IMR-90 (cell line): ENCODE data around the gene TNFSF9. TPM values are rescaled to one million over a fixed set of nuclear protein-coding genes. Genes with fewer than 3 reads are reported as not detected.

Experiments
- ATAC-seq: fragments of 200-7000 bp; cut with Tn5 transposase; 2 replicates; pipeline ENCODE4 v1.9.1; 2020; ENCODE audit warnings: low read depth, mild to moderate bottlenecking, moderate library complexity
- BruUV-seq: library from RNA; stranded (reverse); fragments of 400-500 nt; replicated peaks from 2 replicates; lab custom pipeline; 2021; lab: Mats Ljungman, UMichigan
- CTCF ChIA-PET: fragments of 300-600 bp; formaldehyde crosslinking; extraction: SDS; loops from one replicate; lab custom pipeline; 2021; ENCODE audit warnings: antibody characterized with exemption; lab: Yijun Ruan, JAX
- POLR2A ChIA-PET: fragments of 300-600 bp; sonication (Branson Sonifier 250); formaldehyde crosslinking; loops from one replicate; lab custom pipeline; 2022; ENCODE audit warnings: antibody characterized with exemption; ENCODE audit not compliant: unreplicated experiment; lab: Charles Lee
- DNase-seq: peaks from one replicate; pipeline ENCODE4 v3.0.0; 2013
- H2AFZ ChIP-seq: replicated peaks from 2 replicates; pipeline ENCODE3; 2013; ENCODE audit warnings: low read length, mild to moderate bottlenecking; ENCODE audit not compliant: poor library complexity
- H2AK5ac ChIP-seq: 2 replicates; pipeline ENCODE4 v1.6.1; 2013; ENCODE audit warnings: low read depth, low read length, inconsistent platforms
- H2AK9ac ChIP-seq: replicated peaks from 2 replicates; pipeline ENCODE3; 2013; ENCODE audit warnings: mild to moderate bottlenecking, low read depth, low read length, moderate library complexity; ENCODE audit not compliant: poor library complexity
- H2BK120ac ChIP-seq: 2 replicates; pipeline ENCODE4 v1.6.1; 2013; ENCODE audit warnings: low read depth, low read length, inconsistent platforms
- H2BK15ac ChIP-seq: 3 replicates; pipeline ENCODE4 v1.6.1; 2013; ENCODE audit warnings: low read depth, low read length, inconsistent platforms
- H2BK20ac ChIP-seq: 2 replicates; pipeline ENCODE4 v1.6.1; 2013; ENCODE audit warnings: low read depth, mild to moderate bottlenecking, inconsistent platforms, low read length, moderate library complexity
- H2BK5ac ChIP-seq: 2 replicates; pipeline ENCODE4 v1.6.1; 2013; ENCODE audit warnings: mild to moderate bottlenecking, low read depth, low read length, inconsistent platforms; ENCODE audit not compliant: poor library complexity, severe bottlenecking
- H3K14ac ChIP-seq: replicated peaks from 2 replicates; pipeline ENCODE4 v1.6.1; 2013; ENCODE audit warnings: low read depth, low read length, inconsistent platforms
- H3K18ac ChIP-seq: 2 replicates; pipeline ENCODE4 v1.6.1; 2013; ENCODE audit warnings: low read depth, low read length, control low read depth
- H3K23ac ChIP-seq: 2 replicates; pipeline ENCODE4 v1.6.1; 2013; ENCODE audit warnings: low read depth, low read length, inconsistent platforms
- H3K27ac ChIP-seq: 2 replicates; pipeline ENCODE4 v1.5.1; 2013; ENCODE audit warnings: mild to moderate bottlenecking, control low read depth, low read length; ENCODE audit not compliant: insufficient read depth
- H3K27me3 ChIP-seq: 2 replicates; pipeline ENCODE4 v1.6.1; 2013; ENCODE audit warnings: low read length; ENCODE audit not compliant: control insufficient read depth, insufficient read depth
- H3K36me3 ChIP-seq: 2 replicates; pipeline ENCODE4 v1.6.1; 2013; ENCODE audit warnings: low read length, mixed read lengths; ENCODE audit not compliant: control insufficient read depth, insufficient read depth
- H3K4ac ChIP-seq: 2 replicates; pipeline ENCODE4 v1.6.1; 2013; ENCODE audit warnings: low read depth, low read length, inconsistent platforms
- H3K4me1 ChIP-seq: 2 replicates; pipeline ENCODE4 v1.6.1; 2013; ENCODE audit warnings: low read length, mixed read lengths; ENCODE audit not compliant: control insufficient read depth, insufficient read depth
- H3K4me2 ChIP-seq: 2 replicates; pipeline ENCODE4 v1.6.1; 2013; ENCODE audit warnings: low read depth, mild to moderate bottlenecking, control low read depth, low read length, moderate library complexity
- H3K4me3 ChIP-seq: 2 replicates; pipeline ENCODE4 v1.5.1; 2013; ENCODE audit warnings: low read depth, mild to moderate bottlenecking, control low read depth, low read length, moderate library complexity; ENCODE audit not compliant: insufficient read depth
- H3K56ac ChIP-seq: 2 replicates; pipeline ENCODE4 v1.6.1; 2013; ENCODE audit warnings: low read length, inconsistent platforms; ENCODE audit not compliant: insufficient read depth; ENCODE audit errors: extremely low read depth
- H3K79me1 ChIP-seq, 2 experiments: 2 replicates each; pipeline ENCODE4 v1.6.1; 2013; ENCODE audit warnings: low read length in 2 of 2, inconsistent platforms in 1 of 2, low read depth in 1 of 2
- H3K9ac ChIP-seq: 2 replicates; pipeline ENCODE4 v1.6.1; 2013; ENCODE audit warnings: low read depth, low read length, control low read depth
- H3K9me1 ChIP-seq: 2 replicates; pipeline ENCODE4 v1.6.1; 2013; ENCODE audit warnings: low read length, inconsistent platforms; ENCODE audit not compliant: insufficient read depth
- H3K9me3 ChIP-seq: 2 replicates; pipeline ENCODE4 v1.6.1; 2013; ENCODE audit warnings: low read length; ENCODE audit not compliant: control insufficient read depth, insufficient read depth
- H4K20me1 ChIP-seq: 2 replicates; pipeline ENCODE4 v1.6.1; 2013; ENCODE audit warnings: low read length, inconsistent platforms; ENCODE audit not compliant: insufficient read depth
- H4K5ac ChIP-seq: 2 replicates; pipeline ENCODE4 v1.6.1; 2013; ENCODE audit warnings: mild to moderate bottlenecking, low read depth, low read length, control low read depth
- H4K8ac ChIP-seq, 2 experiments: 2 replicates each; pipeline ENCODE4 v1.6.1; 2013; ENCODE audit warnings: low read depth in 2 of 2, low read length in 2 of 2, control low read depth in 1 of 2, inconsistent platforms in 1 of 2
- H4K91ac ChIP-seq: 2 replicates; pipeline ENCODE4 v1.6.1; 2013; ENCODE audit warnings: low read depth, low read length, inconsistent platforms; ENCODE audit not compliant: insufficient read depth
- MAFK ChIP-seq: IDR thresholded peaks from 2 replicates; pipeline ENCODE4 v1.6.1; 2012; ENCODE audit warnings: low read depth, low read length, improper control_type of control experiment
- whole genome bisulfite sequencing, 2 experiments: methylation state at CpG; one replicate each; pipeline versions ENCODE4 v1.1.5 to v1.1.7; 2013; ENCODE audit warnings: missing lambda C conversion rate in 2 of 2; ENCODE audit not compliant: insufficient read length in 1 of 2; ENCODE audit errors: extremely low coverage in 2 of 2; 5-methylcytosine and 5-hydroxymethylcytosine counted together
- dilution Hi-C: fragments of 300-500 bp; cut with HindIII; formaldehyde crosslinking; loops from one replicate; pipeline ENCODE4 v1.14.3; 2018; ENCODE audit warnings: low sequenced_read_pairs; ENCODE audit not compliant: unreplicated experiment
- in situ Hi-C: fragments of 300-500 bp; cut with MboI; formaldehyde crosslinking; loops from 3 replicates; pipeline ENCODE4 v1.14.3; 2019; ENCODE audit warnings: low sequenced_read_pairs, inconsistent platforms, mixed read lengths
- intact Hi-C: fragments of 100-400 bp; cut with micrococcal nuclease; formaldehyde crosslinking; loops from 2 replicates; pipeline ENCODE4 v1.10.0; 2022
- polyA plus RNA-seq, 3 experiments: library from polyadenylated mRNA; depleted of rRNA; stranded (reverse); fragments of >200 nt; gene quantifications; 2 replicates each; pipeline ENCODE4 v1.2.3, GENCODE V29; 2012; ENCODE audit warnings: low replicate concordance in 1 of 3
- total RNA-seq: library from RNA; depleted of rRNA; stranded (reverse); fragments of >200 nt; gene quantifications from 2 replicates; pipeline ENCODE4 v1.2.3, GENCODE V29; 2012

TNFSF9 gene
- total and polyA plus RNA-seq, 2 of the 4 experiments (the other 2 are of a cell fraction), result 0.10 TPM; not detected in 1

DNA sequence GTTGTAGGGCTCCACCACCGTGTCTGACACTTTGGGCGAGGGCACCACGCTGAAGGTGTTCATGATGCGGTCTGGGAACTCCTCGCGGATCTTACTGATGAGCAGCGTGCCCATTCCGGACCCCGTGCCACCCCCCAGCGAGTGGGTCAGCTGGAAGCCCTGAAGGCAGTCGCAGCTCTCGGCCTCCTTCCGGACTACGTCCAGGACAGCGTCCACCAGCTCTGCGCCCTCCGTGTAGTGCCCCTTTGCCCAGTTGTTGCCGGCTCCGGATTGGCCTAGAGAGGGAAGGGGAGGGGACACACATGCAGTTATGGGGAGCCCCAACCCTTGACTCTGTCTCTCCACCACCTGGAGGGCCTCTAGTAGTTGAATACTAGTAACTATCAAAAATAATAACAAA is 34.9 kb upstream of the TNFSF9 start:
- H3K27ac ChIP-seq, result no peak overlapping the region
- H2AK5ac ChIP-seq, result no peak overlapping the region
- DNase-seq, result no peak
- H2BK5ac ChIP-seq, result no peak overlapping the region
- H3K36me3 ChIP-seq, result no peaks in the 10 kb centered on the region
- no peak overlapping the region for H2BK120ac ChIP-seq
- H3K14ac ChIP-seq, result no peak overlapping the region
- H3K23ac ChIP-seq, result no peak overlapping the region
- no peaks in the 10 kb centered on the region for H3K79me1 ChIP-seq
- CTCF ChIA-PET, result no interaction called here
- H3K18ac ChIP-seq, result no peak overlapping the region
- H3K9me3 ChIP-seq, result peaks cover 12% of the 10 kb centered on the region
- peaks cover 8% of the 10 kb centered on the region for H3K27me3 ChIP-seq
- no peak overlapping the region for H3K9ac ChIP-seq
- in situ Hi-C loops, result no loop called here
- WGBS, 2 experiments, result 88% methylated on average over 10 of the region's 19 CpGs; no CpG with 5 or more reads in 1 of the 2 experiments
- H4K8ac ChIP-seq, result no peak overlapping the region
- no peak overlapping the region for H2AFZ ChIP-seq
- ATAC-seq, result no peak
- no peak overlapping the region for H2BK20ac ChIP-seq
- no peaks in the 10 kb centered on the region for H3K4me1 ChIP-seq
- POLR2A ChIA-PET, result no interaction called here
- no peak overlapping the region for H3K4me3 ChIP-seq
- H3K4me2 ChIP-seq, result no peak overlapping the region
- BruUV-seq, result no TSS peak
- intact Hi-C loops, result no loop called here
- no peak overlapping the region for H2BK15ac ChIP-seq
- TF ChIP-seq MAFK, result no peak
- H3K9me1 ChIP-seq, result no peaks in the 10 kb centered on the region
- dilution Hi-C loops, result no loop called here
- H2AK9ac ChIP-seq, result no peak overlapping the region
- no peak overlapping the region for H4K5ac ChIP-seq
- H4K20me1 ChIP-seq, result no peaks in the 10 kb centered on the region
- H4K91ac ChIP-seq, result no peak overlapping the region
- H3K56ac ChIP-seq, result no peak overlapping the region
- no peak overlapping the region for H3K4ac ChIP-seq
